ENCODE results near the gene SUMO3. TPM values are rescaled to one million over a fixed set of nuclear protein-coding genes. Genes with fewer than 3 reads are reported as not detected.

SUMO3 gene
- total RNA-seq, 1 experiment from 2014 or later = 81.5 TPM

DNA sequence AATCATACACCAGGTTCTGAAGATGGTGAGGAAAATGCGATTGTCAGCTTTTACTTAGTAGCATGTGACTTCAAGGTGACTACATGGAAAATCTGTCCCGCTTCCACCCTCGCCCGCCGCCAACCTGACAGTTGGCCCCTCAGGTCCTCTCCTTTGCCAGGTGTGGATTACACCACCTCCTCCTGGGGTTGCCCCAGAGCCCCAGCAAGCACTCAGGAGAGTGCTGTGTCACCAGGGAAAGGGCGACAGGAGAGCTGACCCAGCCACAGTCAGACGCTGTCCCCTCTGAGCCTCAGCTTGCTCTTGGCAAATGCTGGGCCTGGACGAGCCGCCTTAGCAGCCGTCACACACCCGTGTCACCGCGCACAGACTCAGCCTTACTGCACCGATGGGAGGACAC, 37.7 kb upstream of the SUMO3 start:
- no TSS peak for BruUV-seq (replicated peaks)
- H3K79me2 ChIP-seq (ENCODE audit: low read depth) = peaks cover 44% of the 10 kb centered on the region

DNA sequence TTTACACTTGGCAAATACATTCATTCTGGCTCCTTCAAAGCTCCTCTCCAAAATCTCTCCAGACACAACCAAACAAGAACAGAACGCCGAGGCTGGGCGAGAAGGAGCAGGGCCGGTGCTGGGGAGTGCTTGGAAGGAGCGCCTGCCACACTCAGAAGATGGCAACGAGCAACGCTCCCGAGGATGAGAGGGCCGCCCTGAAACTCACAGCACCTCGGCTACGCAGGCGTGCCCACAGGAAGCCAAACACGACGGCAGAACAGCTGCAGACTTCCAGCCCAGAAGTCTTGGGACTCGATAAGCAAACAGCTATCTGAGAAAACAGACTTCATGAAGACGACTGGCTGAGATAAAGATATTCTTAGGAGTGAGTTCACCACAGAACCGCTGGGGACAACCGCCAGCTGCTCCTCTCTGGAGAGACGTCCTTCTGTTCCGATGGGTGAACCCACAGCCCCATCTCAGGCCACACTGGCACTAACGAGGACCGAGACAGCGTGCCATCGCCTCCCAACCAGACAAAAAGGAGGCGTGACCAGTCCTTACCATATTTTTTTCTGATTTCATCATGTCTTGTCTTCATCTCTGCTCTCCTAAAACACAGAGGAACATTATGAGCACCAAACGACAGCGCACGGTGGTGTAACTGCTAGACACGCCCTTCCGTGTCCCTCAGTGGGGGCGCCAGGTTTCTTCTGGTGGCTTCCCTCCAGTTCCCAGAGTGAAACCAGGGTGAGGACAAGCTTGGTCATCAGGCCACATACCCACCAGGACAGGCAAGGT, 37.0 kb upstream of the SUMO3 start:
- H3K4me2 ChIP-seq = no peak overlapping the region
- CTCF ChIA-PET = no interaction called here
- H3K4me3 ChIP-seq = no peak overlapping the region
- H3K27ac ChIP-seq = no peak overlapping the region
- peaks cover 43% of the 10 kb centered on the region for H3K79me2 ChIP-seq (ENCODE audit: low read depth)
- POLR2A ChIA-PET (ENCODE audit: unreplicated experiment) = no interaction called here
- intact Hi-C loops (cut with micrococcal nuclease; ENCODE audit: unreplicated experiment) = no loop called here
- peaks cover 47% of the 10 kb centered on the region for H4K20me1 ChIP-seq (ENCODE audit: insufficient read depth)
- H3K9me3 ChIP-seq (ENCODE audit: insufficient read depth, low read depth) = no peaks in the 10 kb centered on the region
- no peaks in the 10 kb centered on the region for H3K27me3 ChIP-seq (ENCODE audit: insufficient read depth, low read depth)
- peaks cover 11% of the 10 kb centered on the region; the same call in 1 of the 2 replicates for H3K4me1 ChIP-seq (replicated peaks; ENCODE audit: insufficient read depth)
- H2AFZ ChIP-seq = no peak overlapping the region
- DNase-seq = no peak
- H3K36me3 ChIP-seq (ENCODE audit: low read depth) = peaks cover 3% of the 10 kb centered on the region; the same call in 1 of the 2 replicates
- peaks cover 4% of the 10 kb centered on the region; the same call in 1 of the 2 replicates for H3F3A ChIP-seq (ENCODE audit: insufficient read depth, low read depth)
- no TSS peak for BruUV-seq (replicated peaks)
- TF ChIP-seq EZH2 (IDR thresholded peaks at IDR 0.05; ENCODE audit: low read depth) = no peak
- TF ChIP-seq, protein P1, sequence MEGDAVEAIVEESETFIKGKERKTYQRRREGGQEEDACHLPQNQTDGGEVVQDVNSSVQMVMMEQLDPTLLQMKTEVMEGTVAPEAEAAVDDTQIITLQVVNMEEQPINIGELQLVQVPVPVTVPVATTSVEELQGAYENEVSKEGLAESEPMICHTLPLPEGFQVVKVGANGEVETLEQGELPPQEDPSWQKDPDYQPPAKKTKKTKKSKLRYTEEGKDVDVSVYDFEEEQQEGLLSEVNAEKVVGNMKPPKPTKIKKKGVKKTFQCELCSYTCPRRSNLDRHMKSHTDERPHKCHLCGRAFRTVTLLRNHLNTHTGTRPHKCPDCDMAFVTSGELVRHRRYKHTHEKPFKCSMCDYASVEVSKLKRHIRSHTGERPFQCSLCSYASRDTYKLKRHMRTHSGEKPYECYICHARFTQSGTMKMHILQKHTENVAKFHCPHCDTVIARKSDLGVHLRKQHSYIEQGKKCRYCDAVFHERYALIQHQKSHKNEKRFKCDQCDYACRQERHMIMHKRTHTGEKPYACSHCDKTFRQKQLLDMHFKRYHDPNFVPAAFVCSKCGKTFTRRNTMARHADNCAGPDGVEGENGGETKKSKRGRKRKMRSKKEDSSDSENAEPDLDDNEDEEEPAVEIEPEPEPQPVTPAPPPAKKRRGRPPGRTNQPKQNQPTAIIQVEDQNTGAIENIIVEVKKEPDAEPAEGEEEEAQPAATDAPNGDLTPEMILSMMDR (conservative IDR thresholded peaks at IDR 0.05) = no peak
- no peaks in the 10 kb centered on the region for H3K9me2 ChIP-seq (ENCODE audit: insufficient read depth)

More for the DNA sequence above, 37.7 kb upstream of the SUMO3 start:
- Histone ChIP-seq H3K36me3 (ENCODE audit: low read depth) (peaks cover 3% of the 10 kb centered on the region; the same call in 1 of the 2 replicates), H3K4me3 (no peak overlapping the region), H3K4me1 (replicated peaks; ENCODE audit: insufficient read depth) (peaks cover 11% of the 10 kb centered on the region; the same call in 1 of the 2 replicates), H3K4me2 (no peak overlapping the region), H3F3A (ENCODE audit: insufficient read depth, low read depth) (peaks cover 4% of the 10 kb centered on the region; the same call in 1 of the 2 replicates), H3K27me3 (ENCODE audit: insufficient read depth, low read depth) (no peaks in the 10 kb centered on the region), H4K20me1 (ENCODE audit: insufficient read depth) (peaks cover 54% of the 10 kb centered on the region), H2AFZ (no peak overlapping the region), H3K9me2 (ENCODE audit: insufficient read depth) (no peaks in the 10 kb centered on the region), H3K27ac (no peak overlapping the region), H3K9me3 (ENCODE audit: insufficient read depth, low read depth) (no peaks in the 10 kb centered on the region)
- intact Hi-C loops (cut with micrococcal nuclease; ENCODE audit: unreplicated experiment) = no loop called here
- CTCF ChIA-PET = no interaction called here
- DNase-seq = no peak
- POLR2A ChIA-PET (ENCODE audit: unreplicated experiment) = no interaction called here
- TF ChIP-seq, protein P1 (conservative IDR thresholded peaks at IDR 0.05) = no peak
- TF ChIP-seq EZH2 (IDR thresholded peaks at IDR 0.05; ENCODE audit: low read depth) = no peak

DNA sequence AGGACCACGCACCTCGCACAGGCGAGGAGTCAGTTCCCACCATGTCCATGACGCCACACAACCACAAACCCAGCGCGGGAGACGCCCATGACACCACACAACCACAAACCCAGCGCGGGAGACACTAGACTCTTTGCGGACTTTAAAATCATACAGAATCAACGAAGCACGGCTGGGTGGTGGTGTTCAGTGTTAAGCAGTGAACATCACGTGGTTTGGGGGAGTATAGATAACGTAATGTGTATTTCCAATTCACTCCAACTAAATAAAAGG, 36.5 kb upstream of the SUMO3 start:
- Histone ChIP-seq H3K4me2 (no peak overlapping the region), H3K27ac (no peak overlapping the region), H2AFZ (no peak overlapping the region), H3K9me3 (ENCODE audit: insufficient read depth, low read depth) (no peaks in the 10 kb centered on the region), H3K4me1 (replicated peaks; ENCODE audit: insufficient read depth) (peaks cover 9% of the 10 kb centered on the region; the same call in 1 of the 2 replicates), H3K36me3 (ENCODE audit: low read depth) (peaks cover 3% of the 10 kb centered on the region; the same call in 1 of the 2 replicates), H4K20me1 (ENCODE audit: insufficient read depth) (peaks cover 44% of the 10 kb centered on the region), H3K9me2 (ENCODE audit: insufficient read depth) (no peaks in the 10 kb centered on the region), H3F3A (ENCODE audit: insufficient read depth, low read depth) (peaks cover 4% of the 10 kb centered on the region; the same call in 1 of the 2 replicates), H3K4me3 (no peak overlapping the region), H3K27me3 (ENCODE audit: insufficient read depth, low read depth) (no peaks in the 10 kb centered on the region), H3K79me2 (ENCODE audit: low read depth) (peaks cover 39% of the 10 kb centered on the region)
- intact Hi-C loops (cut with micrococcal nuclease; ENCODE audit: unreplicated experiment) = no loop called here
- ChIA-PET CTCF (no interaction called here), POLR2A (ENCODE audit: unreplicated experiment) (no interaction called here)
- TF ChIP-seq, protein P1 (conservative IDR thresholded peaks at IDR 0.05) = no peak
- TF ChIP-seq EZH2 (IDR thresholded peaks at IDR 0.05; ENCODE audit: low read depth) = no peak
- no peak for DNase-seq
- no TSS peak for BruUV-seq (replicated peaks)

All from PC-9 (cell line).